ENCODE data around the gene MANBA.

DNA sequence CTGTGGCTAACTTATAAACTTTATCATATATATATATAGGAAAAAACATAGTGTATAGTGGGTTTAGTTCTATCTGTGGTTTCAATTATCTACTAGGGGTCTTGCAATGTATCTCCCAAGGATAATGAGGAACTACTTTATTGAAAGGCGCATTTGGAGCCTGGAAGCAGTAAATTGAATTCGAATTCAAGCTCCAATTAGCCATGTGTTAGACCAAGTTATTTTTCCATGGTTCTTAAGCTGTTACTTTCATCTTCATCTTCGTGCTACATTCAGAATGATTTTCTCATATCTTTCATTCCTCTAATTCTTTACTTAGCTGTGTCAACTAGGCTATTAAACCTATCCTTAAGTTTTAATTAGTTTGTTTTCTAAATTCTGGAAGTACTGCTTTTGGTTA lies 27.2 kb upstream of the MANBA start:
- TF ChIP-seq POLR2A (IDR thresholded peaks at IDR 0.05): no peak
- TF ChIP-seq, protein P1, sequence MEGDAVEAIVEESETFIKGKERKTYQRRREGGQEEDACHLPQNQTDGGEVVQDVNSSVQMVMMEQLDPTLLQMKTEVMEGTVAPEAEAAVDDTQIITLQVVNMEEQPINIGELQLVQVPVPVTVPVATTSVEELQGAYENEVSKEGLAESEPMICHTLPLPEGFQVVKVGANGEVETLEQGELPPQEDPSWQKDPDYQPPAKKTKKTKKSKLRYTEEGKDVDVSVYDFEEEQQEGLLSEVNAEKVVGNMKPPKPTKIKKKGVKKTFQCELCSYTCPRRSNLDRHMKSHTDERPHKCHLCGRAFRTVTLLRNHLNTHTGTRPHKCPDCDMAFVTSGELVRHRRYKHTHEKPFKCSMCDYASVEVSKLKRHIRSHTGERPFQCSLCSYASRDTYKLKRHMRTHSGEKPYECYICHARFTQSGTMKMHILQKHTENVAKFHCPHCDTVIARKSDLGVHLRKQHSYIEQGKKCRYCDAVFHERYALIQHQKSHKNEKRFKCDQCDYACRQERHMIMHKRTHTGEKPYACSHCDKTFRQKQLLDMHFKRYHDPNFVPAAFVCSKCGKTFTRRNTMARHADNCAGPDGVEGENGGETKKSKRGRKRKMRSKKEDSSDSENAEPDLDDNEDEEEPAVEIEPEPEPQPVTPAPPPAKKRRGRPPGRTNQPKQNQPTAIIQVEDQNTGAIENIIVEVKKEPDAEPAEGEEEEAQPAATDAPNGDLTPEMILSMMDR (IDR thresholded peaks at IDR 0.05): no peak

All from adrenal gland (tissue), 5 donors.